Mucosa of descending colon (tissue), 3 donors: Measurements from ENCODE around the gene VPS51. TPM values are rescaled to one million over a fixed set of nuclear protein-coding genes. Genes with fewer than 3 reads are reported as not detected.

Source experiments
- ATAC-seq: fragments of 200-7000 bp; cut with Tn5 transposase; one replicate; pipeline ENCODE4 v1.9.1; 2020; ENCODE audit warnings: mild to moderate bottlenecking, moderate library complexity
- DNase-seq, 3 donors: peaks; one replicate each; pipeline ENCODE4 v3.0.0-alpha.2; 2020
- H3K36me3 ChIP-seq: fragments of 200-600 bp; one replicate; pipeline ENCODE4 v1.8.0; 2021; ENCODE audit warnings: low read depth, mild to moderate bottlenecking
- H3K4me1 ChIP-seq: fragments of 200-600 bp; one replicate; pipeline ENCODE4 v1.8.0; 2021; ENCODE audit warnings: low read depth, mild to moderate bottlenecking
- H3K4me3 ChIP-seq: fragments of 200-600 bp; one replicate; pipeline ENCODE4 v1.8.0; 2021; ENCODE audit warnings: mild to moderate bottlenecking
- H3K9me3 ChIP-seq: fragments of 200-600 bp; one replicate; pipeline ENCODE4 v1.8.0; 2021; ENCODE audit warnings: mild to moderate bottlenecking
- intact Hi-C, 2 donors: fragments of 100-400 bp; cut with DNase I in 1 of 2; cut with micrococcal nuclease in 1 of 2; formaldehyde crosslinking; loops; one replicate each; pipeline versions ENCODE4 v1.11.0 to v1.11.1; 2022; cut with DNase I, micrococcal nuclease
- total RNA-seq, 3 donors: library from RNA; stranded (reverse); fragmentation: NEBNext Ultra II Directional in 2 of 3; extraction: Animal tissue kit (Norgen Biotek cat#: 25700) in 2 of 3; gene quantifications; one replicate each; pipeline versions ENCODE4 v1.2.1 to v1.2.4, GENCODE V29; 2021 to 2023
- TF ChIP-seq, protein P1 (sequence below): fragments of 200-600 bp; IDR thresholded peaks from one replicate; pipeline ENCODE4 v1.8.0; 2022; ENCODE audit warnings: antibody characterized with exemption, mild to moderate bottlenecking
- donor health status: DM: no; HTN: no; CAD: no; lungs with moderate emphysema.
- donor health status: DM: no; HTN: no; CAD: no.
- donor health status: DM: no; HTN: yes; CAD: no.

The VPS51 gene
- total RNA-seq, 3 donors from 2014 or later, result 149 to 200 (median 156) TPM

DNA sequence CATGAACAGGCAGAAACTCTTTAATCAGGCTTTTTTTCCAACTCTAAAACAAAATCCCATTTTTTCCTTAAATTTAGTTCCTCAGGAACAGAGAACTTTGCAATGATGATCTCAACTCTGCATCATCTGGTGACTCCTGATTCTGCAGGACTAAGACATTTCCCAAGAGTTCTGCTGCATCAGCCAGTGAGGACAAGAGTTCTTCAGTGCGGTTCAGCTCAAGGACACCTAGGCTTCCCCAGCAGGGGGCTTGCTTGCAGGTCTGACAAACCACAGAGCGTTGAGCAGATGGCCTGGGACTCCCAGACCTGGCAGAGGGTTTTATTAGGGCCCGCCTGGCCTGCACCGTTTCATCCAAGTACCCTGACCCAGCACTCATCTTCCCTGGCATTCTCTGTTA lies 18.6 kb upstream of the VPS51 start:
- intact Hi-C loops, result no loop called here
- TF ChIP-seq, protein P1, sequence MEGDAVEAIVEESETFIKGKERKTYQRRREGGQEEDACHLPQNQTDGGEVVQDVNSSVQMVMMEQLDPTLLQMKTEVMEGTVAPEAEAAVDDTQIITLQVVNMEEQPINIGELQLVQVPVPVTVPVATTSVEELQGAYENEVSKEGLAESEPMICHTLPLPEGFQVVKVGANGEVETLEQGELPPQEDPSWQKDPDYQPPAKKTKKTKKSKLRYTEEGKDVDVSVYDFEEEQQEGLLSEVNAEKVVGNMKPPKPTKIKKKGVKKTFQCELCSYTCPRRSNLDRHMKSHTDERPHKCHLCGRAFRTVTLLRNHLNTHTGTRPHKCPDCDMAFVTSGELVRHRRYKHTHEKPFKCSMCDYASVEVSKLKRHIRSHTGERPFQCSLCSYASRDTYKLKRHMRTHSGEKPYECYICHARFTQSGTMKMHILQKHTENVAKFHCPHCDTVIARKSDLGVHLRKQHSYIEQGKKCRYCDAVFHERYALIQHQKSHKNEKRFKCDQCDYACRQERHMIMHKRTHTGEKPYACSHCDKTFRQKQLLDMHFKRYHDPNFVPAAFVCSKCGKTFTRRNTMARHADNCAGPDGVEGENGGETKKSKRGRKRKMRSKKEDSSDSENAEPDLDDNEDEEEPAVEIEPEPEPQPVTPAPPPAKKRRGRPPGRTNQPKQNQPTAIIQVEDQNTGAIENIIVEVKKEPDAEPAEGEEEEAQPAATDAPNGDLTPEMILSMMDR, result no peak
- peaks cover 3% of the 10 kb centered on the region for H3K4me1 ChIP-seq
- no peak overlapping the region for H3K4me3 ChIP-seq
- H3K36me3 ChIP-seq, result no peaks in the 10 kb centered on the region
- ATAC-seq (no peak), DNase-seq (no peak)
- H3K9me3 ChIP-seq, result no peaks in the 10 kb centered on the region

DNA sequence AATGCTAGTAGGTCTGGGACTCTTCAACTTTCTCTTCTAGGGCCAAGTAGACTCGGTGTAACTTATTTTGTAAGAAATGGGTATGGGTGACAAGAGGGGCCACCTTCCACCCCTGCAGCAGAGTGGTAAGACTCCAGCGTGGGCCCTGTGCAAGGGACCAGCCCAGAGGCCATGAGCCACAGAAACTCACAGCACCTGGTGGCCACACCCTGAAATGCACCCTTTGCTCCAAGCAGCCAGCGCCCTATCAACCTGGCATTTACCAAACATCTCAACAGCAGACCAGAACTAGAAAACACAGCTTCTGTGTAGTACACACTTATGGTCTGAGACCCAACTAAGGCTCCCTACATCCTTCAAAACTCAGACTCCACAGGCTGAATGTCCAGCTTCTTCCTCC lies 17.9 kb upstream of the VPS51 start:
- no peak overlapping the region for H3K4me3 ChIP-seq
- ATAC-seq (peak; percentile 97), DNase-seq (peak; percentile 64 to 91 (median 86))
- H3K36me3 ChIP-seq, result no peaks in the 10 kb centered on the region
- intact Hi-C loops, result no loop called here
- no peaks in the 10 kb centered on the region for H3K9me3 ChIP-seq
- H3K4me1 ChIP-seq, result peaks cover 6% of the 10 kb centered on the region
- TF ChIP-seq, protein P1, result peak; percentile 71

DNA sequence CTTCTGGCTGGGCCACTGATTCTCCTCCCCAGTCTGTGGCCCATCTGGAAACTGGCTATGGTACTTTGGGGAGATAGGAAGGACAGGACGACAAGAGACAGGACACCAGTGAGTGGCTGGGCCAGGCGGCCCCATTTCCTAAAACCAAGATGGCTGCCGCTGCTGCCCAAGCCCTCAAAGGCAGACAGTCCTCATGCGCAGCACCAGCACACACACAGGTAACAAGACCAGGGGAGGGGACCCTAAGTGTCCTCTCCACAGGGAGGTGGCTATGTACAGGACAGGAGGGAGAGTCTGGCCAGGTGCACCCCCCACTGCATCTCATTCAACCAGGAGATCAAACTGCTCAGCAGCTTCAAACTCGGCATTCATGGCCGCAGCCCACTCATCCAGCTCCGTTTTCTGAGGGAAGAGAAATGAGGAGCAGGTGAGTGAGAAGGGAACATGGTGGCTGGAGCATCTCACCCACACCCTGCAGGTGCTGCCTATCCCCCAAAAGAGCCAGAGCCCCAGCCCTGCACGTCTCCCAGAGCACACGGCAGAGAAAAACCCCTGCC lies 17.1 kb upstream of the VPS51 start:
- Histone ChIP-seq H3K36me3 (no peaks in the 10 kb centered on the region), H3K4me1 (peaks cover 11% of the 10 kb centered on the region), H3K4me3 (no peak overlapping the region), H3K9me3 (no peaks in the 10 kb centered on the region)
- DNase-seq (peak in 1 of 3 donors; percentile 39), ATAC-seq (no peak)
- intact Hi-C loops, result no loop called here
- TF ChIP-seq, protein P1, result no peak

DNA sequence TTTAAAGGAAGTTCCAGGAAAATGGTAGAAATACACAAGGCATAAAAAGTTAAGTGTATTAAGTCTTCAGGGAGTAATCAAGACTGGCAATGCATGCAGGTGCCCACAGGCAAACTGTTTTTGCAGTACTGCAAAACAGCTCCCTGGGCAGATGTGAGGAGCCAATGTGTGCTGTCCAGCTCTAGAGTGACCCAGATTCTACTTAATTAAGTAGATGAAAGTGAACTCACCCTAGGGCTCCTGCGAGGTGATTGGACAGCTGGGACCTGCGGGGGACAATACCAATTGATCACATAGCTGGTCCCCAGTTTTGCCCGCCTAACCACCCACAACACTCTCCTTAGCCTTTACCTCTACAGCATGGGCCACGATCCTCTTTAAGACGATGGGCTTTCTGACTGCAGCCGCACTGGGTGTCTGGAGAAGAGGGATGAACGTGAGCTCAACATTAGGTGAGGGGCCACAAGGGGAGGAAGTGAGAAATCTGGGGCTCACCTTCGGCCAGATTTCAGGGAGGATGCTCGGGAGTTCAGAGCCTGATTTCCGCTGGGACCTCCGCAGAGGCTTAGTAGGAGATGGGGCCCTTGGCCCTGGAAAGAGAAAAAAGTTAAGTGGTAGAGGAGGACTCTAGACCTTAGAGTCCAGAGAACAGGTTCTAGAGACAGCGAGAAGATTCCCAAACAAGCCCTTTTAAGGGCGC lies 12.7 kb upstream of the VPS51 start:
- H3K4me1 ChIP-seq, result peaks cover 18% of the 10 kb centered on the region
- ATAC-seq, result no peak
- no peaks in the 10 kb centered on the region for H3K9me3 ChIP-seq
- H3K4me3 ChIP-seq, result peak overlapping the region; percentile 54
- intact Hi-C loops, result no loop called here
- TF ChIP-seq, protein P1, result no peak
- DNase-seq, result no peak
- H3K36me3 ChIP-seq, result peaks cover 11% of the 10 kb centered on the region

DNA sequence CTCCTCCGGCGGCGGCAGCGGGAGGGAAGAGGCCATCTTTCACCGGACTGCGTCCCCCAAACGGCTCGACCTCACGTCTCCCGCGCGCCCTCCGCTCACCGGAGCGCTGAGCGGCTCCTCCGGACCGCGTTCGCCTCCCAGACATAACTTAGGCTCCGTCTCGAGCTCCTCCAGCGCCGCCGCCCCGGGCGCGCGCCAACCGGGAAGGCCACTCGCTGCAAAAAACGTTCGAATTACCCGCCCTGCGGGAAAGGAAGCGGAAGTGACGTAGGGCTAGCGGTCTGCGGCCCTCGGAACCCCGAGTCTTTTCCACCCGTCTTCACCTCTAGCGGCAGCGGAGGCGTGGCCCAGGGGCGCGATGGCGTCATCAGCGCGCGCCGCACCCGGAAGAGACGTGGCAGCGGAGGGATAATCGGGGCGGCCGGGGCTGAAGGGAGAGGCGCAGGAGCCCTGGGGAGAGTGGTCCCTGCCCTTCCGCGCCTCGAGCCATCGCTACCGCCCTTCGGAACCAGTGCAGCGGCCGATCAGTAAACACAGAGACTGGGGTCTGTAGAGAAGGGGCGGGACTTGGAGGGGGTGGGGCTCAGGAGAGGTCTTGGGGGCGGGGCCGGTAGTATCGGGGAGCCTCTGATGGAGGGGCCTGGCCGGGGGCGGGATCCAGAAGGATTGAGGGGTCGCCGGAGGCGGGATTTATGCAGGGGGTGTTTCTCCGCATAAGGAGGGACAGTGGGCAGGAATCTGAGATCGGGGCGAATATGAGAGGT lies 12.0 kb upstream of the VPS51 start, which contains the start of the genes CDCA5 and ZFPL1:
Gene CDCA5 (minus strand): TSS at position 207 of the 764 bp plus-strand sequence. CDS start 62 bp downstream, at position 145.
Gene ZFPL1 (plus strand): TSS at position 389 of the 764 bp plus-strand sequence. CDS start 477 bp downstream, outside the sequence.
- peak within 1 kb of the TSS; percentile 54 for H3K4me3 ChIP-seq
- no peaks in the 10 kb centered on the region for H3K9me3 ChIP-seq
- peaks cover 11% of the 10 kb centered on the region for H3K36me3 ChIP-seq
- peak; percentile 99 for ATAC-seq
- TF ChIP-seq, protein P1, result no peak
- H3K4me1 ChIP-seq, result peaks cover 16% of the 10 kb centered on the region
- peak; percentile 96 to 97 (median 97) for DNase-seq
- intact Hi-C loops, result no loop called here
